Hippocampal formation (tissue), 2 donors: Measurements from ENCODE around the gene FRMPD4.
"Not testable (repeated sequence)": the region's sequence is repeated elsewhere in the genome, so short reads cannot be mapped to it uniquely, and the experiment has no call there.

Experiments
- DNase-seq, 2 donors: peaks; one replicate each; lab custom pipeline; 2025; lab: John Stamatoyannopoulos, UW

FRMPD4 gene

DNA sequence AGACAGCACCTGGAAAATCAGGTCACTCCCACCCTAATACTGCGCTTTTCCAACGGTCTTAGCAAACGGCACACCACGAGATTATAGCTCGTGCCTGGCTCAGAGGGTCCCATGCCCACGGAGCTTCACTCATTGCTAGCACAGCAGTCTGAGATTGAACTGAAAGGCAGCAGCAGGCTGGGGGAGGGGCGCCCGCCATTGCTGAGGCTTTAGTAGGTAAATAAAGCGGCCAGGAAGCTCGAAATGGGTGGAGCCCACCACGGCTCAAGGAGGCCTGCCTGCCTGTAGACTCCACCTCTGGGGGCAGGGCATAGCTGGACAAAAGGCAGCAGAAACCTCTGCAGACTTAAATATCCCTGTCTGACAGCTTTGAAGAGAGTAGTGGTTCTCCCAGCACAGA lies 399.8 kb downstream of the FRMPD4 start:
- DNase-seq = not testable (repeated sequence)

DNA sequence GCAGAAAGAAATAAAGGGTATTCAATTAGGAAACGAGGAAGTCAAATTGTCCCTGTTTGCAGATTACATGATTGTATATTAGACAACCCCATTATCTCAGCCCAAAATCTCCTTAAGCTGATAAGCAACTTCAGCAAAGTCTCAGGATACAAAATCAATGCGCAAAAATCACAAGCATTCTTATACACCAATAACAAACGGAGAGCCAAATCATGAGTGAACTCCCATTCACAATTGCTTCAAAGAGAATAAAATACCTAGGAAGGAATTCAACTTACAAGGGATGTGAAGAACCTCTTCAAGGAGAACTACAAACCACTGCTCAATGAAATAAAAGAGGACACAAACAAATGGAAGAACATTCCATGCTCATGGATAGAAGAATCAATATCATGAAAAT lies 404.0 kb downstream of the FRMPD4 start:
- not testable (repeated sequence) for DNase-seq

DNA sequence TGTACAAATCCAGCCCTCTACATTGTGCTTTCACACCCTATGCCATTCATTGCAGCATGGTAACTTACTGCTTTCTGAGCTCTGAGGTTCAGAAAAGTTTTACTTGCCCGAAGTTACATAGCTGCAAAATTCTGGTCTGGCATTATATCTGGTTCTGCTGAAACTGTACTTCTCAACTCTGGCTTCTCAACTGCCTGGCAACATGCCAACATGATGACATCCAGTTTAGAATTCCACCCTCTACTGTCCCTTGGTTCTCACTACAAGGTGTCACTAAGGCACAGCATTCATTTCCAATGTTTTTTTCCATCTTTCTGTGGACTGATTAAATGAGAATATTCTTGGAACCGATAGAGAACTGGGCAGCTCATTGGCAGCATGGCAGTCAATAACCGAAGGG lies 410.1 kb downstream of the FRMPD4 start:
- DNase-seq = no peak

DNA sequence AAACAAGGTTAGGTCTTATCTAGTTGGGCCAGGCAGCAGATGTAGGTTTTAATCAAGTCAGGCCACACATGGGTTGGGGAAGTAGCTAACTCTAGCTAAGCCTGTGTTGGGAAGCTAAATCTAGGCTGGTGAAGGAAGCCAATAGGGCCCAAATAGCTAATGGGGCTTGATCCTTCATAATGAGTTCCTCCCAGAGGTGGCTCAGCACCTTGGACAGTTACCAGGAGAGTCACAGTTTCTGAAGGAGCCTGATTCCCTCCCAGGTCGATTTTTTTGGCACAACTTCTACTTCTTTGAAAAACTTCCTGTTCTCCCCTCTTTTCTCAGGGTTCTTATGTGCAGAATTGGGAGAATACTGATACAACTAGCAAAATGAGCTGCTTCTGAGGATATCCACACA lies 410.5 kb downstream of the FRMPD4 start:
- no peak for DNase-seq

DNA sequence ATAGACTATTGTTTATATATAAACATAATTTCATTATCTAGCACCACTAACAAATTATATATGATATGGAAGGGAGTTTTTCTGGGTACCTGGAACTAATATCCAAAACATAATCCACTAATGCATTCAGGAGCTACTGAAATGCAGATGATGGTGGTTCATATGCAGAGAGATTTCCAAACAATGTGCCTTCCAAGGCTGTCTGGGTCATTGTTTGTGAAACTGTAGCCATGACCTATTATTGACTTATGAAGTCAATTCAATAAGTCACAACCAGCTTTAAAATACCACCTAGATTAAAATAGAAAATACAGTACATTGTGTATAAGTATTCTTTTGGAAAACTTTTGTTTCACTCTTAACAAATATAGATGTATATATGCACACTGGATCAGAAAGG lies 415.9 kb downstream of the FRMPD4 start:
- DNase-seq = no peak

DNA sequence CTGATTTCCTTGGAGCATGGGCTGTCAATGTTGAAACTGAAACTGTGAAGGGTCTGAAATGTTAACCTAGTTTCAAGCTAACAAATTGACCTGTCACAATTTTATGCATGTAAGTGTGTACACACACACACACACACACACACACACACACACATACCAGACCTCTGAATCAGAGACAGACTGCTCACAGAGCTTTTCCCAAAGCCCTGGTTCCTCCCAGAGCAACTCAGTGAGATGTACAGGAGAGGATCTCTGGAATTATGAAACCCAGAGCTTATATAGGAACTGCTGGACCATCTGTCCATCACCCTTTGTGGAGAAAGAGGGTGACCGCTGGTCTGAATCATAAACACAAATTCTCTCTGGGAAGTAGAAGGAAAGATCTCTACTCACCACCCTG lies 424.8 kb downstream of the FRMPD4 start:
- DNase-seq = no peak

DNA sequence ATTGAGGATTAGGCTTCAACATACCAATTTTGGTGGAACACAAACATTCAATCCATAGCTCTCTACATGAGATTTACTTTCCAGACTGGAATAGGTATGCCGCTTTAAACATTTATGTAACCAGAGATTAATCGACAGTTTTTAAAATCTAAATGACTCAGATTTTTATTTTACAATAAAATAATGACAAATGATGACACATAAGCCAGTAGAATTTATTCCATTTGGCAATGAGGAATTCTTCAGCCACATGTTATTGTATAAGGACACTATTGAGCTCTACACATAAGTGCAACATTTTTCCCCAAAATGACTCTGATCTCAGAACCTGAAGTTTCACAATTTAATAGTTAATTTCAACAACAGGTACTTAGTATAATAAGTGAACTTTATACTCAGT lies 425.9 kb downstream of the FRMPD4 start:
- no peak for DNase-seq

DNA sequence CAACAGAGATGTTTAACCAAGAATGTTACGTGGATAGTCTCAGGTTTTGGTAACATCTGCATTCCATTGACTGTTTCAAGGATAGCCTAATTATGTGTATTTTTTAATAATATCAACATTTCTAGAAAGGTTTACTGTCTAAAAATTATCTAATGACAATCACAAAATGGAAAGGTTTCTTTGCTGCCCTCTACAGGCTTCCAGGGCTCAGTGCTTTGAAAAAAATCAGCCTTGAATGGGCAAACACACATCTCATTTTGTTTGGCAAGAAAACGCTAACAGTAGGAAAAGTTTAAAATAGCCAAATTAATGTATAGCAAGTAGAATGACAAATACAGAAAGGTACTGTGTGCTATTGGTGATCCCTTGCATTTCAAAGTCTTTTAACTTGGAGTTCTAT lies 429.6 kb downstream of the FRMPD4 start:
- peak in 1 of 2 donors; percentile 1 for DNase-seq

DNA sequence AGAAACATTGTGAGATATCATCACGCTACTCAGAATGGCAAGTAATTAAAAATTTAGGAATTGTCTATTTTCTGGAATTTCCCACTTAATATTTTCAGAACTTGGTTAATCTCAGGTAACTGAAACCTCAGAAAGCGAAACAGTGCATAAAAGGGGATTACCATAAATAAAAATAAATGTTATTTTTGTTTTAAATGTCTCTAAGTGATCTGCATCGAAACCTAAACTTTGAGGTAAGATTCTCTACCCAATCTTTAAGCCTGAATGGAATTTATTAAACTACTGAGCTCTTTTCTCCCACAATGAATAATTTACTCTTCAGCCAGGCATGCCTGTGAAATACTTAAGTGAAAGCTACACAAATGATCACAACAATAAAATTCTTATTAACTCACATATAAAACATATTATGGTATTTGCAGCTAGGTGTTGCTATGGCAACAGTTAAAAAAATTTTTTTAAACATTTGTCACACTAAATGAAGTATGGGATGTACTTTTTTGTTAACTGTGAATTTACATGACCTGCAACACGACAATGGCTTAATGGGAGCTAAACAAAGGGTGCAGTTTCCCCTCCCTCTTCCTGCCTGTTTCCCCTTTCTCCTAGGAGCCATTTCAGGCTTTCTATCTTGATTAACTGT lies 432.7 kb downstream of the FRMPD4 start:
- DNase-seq = no peak

DNA sequence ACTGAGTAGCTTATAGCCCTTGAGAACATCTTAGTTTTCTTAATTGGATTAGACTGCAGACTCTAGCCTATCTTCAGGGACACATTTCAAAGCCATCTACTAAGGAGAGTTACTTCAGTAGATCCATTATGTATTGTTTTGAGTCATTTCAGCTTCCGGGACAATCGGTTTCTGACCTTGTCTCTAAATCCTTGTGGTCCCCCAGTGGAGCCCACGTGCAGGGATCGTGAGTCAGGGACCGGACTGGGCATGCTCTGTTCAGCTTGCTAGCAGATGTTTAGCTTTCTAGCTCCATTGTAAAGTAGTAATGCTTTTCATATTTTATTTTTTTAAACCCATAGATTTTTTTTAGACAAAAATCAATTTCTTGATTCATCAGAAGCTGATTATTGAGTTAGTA lies 441.0 kb downstream of the FRMPD4 start:
- no peak for DNase-seq

DNA sequence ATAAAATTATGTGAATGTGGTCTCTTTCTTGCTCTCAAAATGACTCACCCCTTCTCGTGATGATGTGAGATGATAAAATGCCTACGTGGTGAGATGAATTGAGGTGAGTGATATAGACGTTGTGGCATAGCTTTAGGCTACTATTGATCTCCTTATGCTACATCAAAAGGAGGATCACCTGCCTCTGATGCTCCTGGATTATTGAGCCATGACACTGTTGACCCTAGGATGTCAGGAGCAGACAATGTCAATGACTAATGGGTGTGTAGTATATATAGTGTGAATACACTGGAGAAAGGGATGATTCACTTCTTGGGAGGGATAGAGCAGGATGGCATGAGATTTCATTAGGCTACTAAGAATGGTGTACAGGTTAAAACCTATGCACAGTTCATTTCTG lies 442.3 kb downstream of the FRMPD4 start:
- DNase-seq = no peak

DNA sequence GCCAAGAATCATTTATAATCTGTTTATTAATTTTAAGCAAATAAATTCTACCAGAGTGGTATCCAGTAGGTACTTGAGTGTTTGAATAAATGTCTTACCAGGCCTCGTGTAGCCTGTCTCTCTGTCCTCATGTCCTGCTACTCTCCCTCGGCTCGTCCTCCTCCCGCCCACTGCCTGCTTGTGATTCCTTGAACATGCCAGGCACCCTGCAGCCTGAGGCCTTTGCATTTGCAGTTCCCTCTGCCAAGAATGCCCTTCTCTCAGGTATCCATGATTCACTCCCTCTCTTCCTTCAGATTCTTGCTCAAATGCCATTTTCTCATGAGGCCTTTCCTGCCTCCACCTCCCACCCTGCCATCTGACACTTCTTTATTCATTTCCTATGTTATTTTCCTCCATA lies 443.3 kb downstream of the FRMPD4 start:
- no peak for DNase-seq

DNA sequence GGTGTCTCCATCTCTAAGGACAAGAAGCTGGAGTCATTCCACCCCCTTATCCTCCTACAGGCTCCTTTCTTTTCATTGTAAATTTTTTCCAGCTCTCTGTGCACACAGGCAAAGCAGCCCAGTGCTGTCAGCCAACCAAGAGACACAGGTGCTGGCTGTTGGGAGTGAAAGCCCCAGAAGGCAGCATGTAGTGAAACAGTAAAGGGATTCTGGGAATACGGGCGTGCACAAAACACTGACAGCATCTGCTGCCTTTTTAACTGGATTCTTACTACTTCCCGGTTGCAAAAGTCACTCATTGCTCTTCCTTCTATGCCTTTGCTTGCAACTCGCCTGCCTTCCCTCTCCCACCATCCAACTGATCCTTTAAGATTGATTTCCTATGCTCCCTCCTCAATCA lies 444.4 kb downstream of the FRMPD4 start:
- DNase-seq = no peak

DNA sequence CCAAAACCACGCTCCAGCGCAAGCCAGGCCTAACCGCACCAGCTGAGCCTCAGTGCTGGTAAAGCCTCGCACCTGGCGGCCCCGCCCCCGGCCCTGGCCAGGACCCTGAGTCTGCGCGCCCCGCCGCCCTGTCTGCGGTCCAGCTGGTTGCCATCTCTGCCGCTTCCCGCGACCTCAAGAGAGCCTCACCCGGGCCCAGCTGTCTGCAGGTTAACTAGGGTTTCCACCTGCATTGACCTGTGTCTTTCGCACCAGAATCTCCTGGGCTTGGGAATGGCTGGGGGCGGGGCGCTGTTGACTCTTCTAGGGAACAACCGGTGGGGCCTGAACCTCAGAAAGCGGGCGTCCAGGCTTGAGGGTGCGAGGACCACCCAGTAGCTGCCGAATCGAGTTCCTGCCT lies 445.3 kb downstream of the FRMPD4 start:
- DNase-seq = no peak

DNA sequence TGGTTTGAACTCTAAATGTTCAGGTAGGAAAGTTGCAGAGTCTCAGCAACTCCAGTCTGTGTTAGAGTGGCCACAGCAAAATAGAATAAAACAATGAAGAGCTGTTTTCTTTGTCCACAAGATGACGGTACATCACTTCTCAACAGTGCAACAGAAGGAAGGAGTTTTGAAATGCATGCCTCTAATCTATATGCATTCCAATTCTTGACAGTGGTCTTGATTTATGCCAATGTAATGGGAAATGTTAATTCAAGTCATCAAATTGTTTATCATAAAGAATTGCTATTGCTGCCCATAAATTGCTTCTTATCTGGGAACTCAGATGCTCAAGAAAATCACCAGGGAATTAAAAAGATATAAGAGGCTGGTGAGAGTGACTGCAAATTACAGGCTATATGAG lies 457.4 kb downstream of the FRMPD4 start:
- no peak for DNase-seq

DNA sequence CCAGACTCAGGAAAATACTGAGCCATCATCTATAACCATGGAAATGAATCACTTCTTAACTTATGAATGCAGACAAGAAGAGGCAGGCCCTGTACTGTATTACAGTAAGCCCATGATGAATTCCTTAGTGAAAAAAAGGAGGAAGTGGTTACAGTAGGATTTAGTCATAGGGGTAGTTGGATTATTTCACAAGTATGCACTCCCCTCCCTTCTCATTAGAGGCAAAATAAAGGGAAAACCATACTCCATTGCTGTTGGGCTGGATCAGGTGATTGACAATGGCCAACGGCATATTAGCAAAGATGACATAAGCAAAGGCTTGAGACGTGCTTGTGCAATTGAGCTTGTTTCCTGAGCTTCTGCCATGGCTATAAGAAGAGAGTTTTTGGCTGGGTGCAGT lies 471.8 kb downstream of the FRMPD4 start:
- DNase-seq = no peak

DNA sequence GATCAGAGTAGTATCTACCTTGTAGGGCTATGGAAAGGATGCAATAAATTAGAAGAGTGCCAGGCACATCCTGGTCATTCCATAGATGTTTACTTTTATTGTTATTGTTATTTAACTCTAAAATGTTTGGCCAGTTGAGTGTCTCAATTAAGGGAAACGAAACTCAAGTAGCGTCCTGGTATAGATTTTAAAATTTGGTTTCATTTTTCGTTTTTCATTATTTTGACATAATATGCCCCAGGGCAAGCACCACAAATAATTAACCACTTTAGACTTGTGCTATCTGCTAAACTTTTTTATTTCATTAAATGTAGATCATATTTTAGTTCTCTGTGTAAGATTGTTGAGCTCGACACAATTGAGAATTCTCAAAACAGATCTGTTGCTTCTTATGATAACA lies 473.2 kb downstream of the FRMPD4 start:
- no peak for DNase-seq

DNA sequence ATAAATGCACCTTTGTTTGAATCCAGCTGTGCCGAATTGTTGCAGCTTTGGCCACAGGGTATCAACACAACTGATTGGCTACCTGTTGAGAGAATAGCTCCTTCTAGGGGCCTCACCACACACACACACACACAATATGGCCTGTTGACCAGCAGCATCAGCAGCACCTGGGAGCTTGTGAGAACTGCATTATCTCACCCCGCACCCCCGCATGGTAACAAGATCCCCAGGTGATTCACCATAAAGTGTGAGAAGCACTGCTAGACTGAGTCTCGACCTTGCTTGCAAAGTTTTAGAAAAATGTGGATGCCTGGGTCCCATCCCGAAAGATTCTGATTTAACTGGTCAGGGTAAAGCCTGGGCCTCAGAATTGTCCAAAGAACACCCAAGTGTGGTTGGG lies 476.0 kb downstream of the FRMPD4 start:
- no peak for DNase-seq

DNA sequence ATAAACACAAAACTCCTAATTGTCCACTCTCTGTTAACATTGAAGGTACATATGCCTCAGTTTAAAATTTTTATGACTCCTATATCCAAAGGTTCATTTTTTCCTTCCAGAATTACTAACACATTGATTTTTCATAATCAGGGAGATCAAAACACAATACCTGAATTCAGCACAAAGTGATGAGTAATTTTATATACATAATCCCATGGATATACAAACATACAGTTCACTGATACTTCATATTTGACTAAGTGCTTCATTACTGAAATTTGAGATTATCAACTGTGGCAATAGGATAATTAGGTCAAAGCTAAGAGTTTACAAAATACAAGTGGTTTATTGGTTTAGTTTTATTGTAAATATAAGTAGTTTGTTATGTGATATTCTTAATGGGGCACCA lies 476.8 kb downstream of the FRMPD4 start:
- DNase-seq = no peak

DNA sequence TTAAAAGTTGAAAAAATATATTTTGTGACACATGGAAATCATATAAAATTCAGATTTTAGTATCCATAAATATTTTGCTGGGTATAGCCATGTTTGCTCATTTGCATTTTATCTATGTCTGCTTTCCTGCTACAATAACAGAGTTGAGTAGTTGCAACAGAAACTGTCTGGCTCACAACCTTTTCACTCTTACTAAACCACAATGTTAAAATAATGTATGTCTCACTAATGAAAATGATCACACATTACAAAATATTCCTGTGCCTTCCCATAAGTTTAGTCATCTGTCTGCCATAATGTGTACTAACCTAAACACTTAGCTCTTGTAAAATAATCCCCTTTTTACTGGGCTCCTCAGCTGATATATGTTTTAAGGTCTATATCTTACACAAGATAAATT lies 479.0 kb downstream of the FRMPD4 start:
- DNase-seq = no peak

DNA sequence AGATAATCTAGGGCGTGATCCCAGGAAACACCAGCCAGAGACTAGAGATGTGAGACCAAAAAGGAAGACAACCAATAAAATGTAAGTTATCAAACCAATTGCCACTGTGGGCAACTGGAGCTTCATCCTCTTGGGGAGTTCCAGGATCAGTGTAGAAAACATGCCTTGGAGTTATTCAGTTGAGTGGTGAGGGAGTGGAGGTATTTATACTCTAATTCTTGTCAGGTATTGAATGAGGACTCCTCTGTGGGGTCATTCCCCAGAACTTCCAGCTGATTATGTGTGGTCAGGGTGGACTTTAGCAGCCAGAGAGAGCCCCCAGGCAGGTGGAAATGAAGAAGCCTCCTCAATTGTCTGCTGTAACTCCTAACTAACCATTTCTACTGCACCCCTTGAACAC lies 509.0 kb downstream of the FRMPD4 start:
- DNase-seq = no peak

DNA sequence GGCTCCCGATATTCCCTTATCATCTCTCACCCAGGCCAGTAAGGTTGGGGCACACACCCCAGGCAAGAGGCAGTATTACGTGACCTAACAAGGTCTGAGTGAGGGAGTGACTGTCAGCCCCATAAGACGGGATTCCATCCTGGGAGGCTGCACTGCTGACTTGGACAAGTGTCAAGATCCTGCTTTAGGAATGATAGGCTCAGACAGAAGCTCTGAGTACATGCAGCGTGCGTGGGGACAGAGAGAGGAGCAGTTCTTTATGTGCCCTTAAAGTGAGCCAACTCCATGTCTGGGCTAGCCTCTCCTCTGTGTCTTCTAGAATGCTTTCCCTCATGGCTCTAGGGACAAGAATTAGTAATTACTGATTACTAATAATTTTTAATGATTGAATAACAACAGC lies 510.7 kb downstream of the FRMPD4 start:
- no peak for DNase-seq

DNA sequence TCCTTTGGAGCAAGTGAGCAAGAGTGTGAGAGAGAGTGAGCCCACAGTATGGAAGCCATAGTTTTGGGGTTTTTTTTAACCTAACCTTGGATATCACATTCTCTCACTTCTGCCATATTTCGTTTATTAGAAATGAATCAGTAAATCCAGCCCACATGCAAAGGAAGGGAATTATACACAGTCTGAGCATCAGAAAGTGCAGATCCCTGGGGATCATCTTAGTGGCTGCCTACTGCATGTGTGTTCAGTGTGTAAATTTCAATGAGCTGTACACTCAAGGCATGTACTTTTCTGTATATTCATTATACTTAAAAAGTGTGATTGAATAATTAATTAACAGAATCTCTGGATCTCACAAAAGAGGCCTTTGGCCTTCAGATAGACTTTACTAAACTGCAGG lies 519.2 kb downstream of the FRMPD4 start:
- DNase-seq = no peak

DNA sequence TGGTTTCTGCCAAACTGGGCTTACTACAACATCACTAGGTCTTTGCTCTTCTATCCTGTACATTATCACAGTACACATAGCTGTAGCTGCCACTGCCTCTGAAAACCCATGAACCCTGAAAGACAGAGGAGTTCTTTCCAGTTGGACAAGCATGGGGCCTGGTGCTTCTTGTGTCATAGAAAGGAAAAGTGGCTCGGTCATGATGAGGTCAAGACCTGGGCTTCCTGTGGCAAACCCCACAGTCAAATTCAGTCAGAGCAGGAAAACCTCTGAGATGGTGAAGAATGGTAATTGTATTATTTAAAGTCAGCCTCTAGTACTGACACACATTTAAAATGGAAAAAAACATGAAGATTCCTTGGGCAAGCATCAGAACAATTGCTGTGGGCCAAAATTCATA lies 519.6 kb downstream of the FRMPD4 start:
- DNase-seq = no peak

DNA sequence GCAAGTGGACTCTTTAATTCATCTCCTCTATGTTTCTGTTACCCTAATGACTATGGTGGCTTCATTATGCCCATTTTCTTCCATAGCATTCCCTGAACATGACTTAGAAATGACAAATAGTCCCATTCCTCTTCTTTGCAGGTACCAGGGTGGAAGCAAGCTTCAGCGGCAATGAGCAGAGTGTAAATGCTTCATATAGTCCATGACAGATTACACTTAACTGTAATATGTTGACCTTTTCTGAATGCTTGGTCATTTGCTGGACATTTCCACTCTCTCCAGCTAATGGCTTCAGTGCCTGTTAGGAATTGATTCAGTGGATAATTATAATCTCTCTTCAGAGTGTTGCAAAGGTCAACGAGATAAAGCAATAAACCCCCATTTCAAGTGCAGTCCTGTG lies 523.2 kb downstream of the FRMPD4 start:
- no peak for DNase-seq
